ENCODE results near the gene EOMES.

Gene EOMES

DNA sequence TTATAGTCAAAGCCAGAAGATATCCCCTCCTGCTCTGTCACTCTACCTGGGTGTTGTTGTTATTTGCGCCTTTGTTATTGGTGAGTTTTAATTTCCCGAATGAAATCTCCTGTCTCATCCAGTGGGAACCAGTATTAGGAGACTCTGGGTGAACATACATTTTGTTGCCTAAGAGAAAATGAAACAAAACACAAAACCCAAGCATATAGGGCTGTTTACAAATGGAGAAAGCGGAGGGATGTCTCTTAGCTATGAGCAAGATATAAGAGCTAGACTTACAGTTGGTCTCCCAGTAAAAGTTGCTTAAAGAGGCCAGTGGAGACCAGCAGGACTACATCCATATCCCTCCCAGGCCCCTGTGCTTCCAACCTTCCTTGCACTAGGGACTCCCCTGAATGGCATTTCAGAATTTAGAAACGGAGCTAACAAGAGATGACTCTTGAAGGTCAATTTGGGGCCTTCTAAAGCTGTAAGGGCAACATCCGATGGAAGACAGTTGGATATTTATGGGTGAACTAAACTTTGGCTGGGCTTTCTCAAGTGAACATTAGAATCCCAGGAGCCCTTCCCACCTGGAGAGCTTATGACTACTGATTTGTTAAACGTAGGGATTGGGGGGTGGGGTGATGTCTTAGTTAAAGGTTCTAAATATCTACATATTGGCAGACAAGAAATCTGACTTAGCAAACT, 2.7 kb downstream of the EOMES start:
- DNase-seq = no peak

DNA sequence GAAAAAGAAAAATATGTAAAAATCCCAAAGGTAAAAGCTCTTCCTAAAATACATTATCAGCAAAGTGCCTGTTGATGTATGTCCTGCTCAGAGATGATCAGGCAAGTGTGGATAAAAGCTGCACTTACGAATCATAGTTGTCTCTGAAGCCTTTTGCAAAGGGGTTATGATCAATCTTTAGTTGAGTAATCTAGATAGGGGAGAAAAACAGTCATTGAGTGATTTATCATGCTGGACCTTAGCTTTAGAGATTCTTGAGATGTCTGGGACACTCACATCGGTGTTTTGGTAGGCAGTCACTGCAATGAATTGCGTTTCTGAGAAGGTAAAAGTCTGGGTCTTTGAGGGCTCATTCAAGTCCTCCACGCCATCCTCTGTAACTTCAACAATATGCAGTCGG, 3.7 kb downstream of the EOMES start:
- DNase-seq = no peak

DNA sequence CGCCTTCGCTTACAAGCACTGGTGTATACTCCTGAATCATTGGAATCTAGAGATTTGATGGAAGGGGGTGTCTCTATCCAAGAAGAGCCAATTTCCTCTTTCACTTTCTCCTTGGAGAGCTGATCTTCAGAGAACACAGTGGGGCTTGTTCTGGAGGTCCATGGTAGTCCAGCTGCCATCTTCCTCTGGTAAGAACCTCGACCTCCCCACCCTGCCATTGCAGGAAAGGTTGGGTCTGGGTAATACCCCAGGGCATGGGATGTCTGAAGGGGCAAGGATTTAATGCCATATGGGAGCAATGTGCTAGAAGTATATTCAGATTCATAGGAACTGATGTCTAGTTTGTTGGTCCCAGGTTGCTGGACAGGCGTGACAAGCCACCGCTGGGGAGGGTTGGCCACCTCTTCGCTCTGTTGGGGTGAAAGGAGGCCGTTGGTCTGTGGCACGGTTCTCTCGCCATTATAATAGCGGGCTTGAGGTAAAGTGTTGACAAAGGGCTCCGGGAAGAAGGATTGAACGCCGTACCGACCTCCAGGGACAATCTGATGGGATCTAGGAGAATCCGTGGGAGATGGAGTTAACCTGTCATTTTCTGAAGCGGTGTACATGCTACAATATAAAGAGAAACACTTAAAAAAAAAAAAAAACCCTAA, 4.8 kb downstream of the EOMES start:
- DNase-seq = no peak

DNA sequence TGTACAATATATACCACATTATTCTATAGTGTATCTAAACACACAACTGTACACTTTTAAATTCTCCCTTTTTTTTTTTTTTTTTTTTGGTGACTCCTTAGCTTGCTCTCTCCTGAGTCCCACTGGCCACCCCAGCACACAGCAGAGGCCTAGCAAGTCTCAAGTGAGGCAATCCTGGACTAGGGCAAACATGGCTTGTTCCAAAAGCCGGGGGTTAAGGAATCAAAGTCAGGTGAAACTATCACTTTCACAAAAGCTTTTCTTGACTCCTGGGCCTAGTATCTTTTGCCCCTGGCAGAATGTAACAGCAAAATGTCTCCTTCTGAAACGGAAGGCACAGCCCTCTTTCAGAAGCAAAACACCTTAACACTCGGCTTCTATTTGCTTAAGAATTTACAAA, 5.8 kb downstream of the EOMES start:
- no peak for DNase-seq

DNA sequence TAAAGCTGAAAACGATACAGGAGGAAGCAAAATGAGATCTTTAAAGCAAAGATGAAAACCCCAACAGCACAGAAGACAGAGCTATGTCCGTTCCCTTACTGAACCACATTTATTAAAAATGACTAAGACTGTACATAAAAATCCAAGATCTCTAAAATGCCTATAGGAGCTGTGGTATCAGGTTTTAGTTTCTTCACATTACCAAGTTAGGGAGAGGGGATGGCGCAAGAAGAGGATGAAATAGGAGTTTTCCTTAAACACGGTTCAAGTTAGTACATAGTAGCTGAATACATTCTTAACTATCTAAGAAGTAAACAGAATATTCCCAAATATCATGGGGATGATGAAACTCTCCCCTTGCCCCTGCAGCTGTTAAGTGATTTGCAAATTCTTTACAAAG, 6.3 kb downstream of the EOMES start:
- no peak for DNase-seq

DNA sequence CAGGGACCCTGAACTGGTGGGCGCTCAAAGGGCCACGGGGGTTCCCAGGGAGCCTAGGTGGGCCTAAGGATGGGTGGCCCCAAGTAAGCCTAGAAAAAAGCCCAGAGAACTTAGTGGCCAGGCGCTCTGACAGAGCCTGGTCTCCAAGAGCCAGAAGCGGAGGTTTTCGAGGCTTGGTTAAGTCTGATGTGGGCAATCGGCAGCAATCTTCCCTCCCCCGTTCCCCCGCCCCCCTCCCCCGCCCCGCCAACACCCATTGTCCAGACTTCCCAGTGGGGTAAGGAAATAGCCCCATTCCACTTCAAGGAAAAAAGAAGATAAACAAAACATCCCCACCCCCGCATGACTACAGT, 6.7 kb downstream of the EOMES start:
- no peak for DNase-seq

GRCh38 chr3:27714692-27715453, 7.2 kb downstream of the EOMES start:
- no peak for DNase-seq

GRCh38 chr3:27714146-27714526, 8.0 kb downstream of the EOMES start:
- no peak for DNase-seq

DNA sequence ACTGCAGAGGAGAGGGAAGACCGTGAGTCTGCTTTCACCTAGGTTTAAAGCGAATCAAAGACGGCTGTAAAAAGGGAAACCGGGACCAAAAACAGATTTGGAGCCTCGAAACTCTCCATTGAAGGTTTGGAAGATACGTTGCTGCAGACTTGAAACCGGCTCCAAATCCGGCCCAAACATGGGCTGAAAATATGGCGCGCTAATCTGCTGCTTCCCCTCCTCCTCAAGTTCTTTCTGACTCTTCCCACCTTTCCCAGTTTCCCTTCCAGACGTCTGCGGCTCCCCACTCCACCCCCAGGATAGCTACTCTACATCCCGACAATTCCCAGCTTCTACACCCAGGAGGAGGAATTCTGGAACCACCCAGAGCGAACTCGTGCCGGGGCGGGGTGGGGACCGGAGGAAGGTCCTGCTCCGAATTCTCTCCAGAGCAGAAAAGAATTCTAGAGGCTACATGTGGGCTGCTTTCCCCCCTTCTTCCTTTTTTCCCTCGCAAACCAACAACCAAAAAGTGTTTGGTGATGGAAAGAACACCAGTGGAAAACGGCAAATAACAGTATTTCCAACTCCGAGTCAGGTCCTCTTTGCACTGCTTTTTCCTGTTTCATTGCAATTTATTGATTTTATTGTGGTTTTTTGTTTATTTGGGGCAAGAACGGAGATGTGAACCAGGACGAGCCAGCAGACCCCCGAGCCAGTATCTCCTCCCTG, 8.5 kb downstream of the EOMES start:
- no peak for DNase-seq

DNA sequence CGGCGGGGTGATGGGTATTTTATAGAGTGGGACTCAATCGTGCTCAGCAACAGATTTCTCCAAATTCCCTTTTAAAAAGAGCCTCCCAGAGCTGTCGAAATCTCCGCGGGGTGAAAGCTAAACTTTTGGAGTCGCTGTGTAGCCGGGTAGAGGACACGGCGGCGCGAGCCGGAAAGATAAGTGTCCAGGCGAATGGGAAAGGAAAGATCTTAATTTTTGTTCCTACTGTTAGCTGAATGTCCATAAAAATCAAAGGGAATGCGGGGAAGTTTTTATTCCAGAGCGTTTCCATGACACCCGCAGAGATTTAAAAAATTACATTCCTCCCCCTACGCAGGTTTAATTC, 9.1 kb downstream of the EOMES start:
- no peak for DNase-seq

GRCh38 chr3:27712136-27713077, 9.7 kb downstream of the EOMES start:
- DNase-seq = peak; percentile 50

- no peak for DNase-seq
Measured at GRCh38 chr3:27708250-27708649, 13.9 kb downstream of the EOMES start.

- no peak for DNase-seq
Measured at GRCh38 chr3:27699067-27699466, 23.1 kb downstream of the EOMES start.

DNA sequence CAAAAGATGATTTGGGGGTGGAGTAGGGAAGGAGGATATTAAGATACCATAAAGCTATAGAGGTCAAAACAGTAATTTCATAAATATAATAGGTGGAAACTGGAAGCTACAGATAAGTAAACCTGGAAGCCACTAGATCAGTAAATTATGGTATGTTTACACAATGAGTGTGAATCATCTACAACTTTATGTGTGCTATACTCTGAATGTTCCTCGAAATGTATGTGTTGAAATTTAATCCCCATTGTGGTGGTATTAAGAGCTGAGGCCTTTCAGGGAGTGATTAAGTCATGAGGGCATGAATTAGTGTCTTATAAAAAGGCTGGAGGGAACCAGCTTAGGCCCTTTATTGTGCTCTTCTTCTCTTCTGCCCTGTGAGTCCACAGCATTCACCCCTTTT, 25.2 kb downstream of the EOMES start:
- DNase-seq = no peak

DNA sequence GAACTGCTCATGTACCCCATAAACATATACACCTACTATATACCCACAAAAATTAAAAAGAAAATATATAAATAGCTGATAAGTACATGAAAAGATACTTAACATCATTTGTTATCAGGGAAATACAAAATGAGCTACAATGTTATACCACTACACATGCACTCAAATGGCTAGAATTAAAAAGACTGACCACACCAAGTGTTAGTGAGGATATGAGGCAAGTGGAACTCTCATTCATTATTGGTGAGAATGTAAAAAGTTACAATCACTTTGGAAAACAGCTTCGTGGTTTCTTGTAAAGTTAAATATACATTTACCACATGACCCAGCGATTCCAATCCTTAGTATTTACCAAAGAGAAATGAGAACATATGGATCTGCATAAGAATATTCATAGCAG, 26.5 kb downstream of the EOMES start:
- DNase-seq = no peak

DNA sequence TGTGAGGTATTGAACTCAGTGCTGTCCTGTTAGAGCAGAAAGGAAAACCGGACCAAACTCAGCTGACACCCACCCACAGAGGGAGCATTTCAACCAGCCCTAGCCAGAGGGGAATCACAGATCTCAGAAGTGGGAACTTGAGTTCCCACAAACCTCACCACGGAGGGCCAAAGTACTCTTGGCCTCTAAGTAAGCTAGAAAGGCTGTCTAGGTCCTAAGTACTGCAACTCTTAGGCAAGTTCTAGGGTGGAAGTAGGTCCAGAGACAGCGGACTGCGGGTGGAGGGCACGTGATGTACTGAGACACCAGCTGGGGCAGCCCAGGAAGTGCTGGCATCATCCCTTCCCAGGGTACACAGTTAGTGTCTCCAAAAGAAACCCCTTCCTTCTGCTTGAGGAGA, 34.1 kb downstream of the EOMES start:
- DNase-seq = no peak

DNA sequence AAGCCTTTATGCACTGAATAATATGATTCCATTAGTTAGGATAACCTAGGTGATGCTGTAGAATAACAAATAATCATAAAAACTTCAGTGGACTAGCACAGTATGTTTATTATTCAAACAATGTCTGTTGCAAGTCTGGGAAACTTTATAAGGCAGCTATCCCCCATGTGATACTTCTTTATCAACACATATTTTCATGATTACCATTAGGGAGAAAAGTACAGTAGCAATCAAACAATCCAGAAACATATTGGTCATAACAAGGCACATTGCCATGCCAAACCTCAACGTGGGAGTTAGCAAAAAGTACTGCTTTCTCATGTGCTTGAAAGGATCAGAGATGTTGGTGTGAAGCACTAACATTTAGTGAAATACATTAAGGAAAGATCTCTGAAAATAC, 35.5 kb downstream of the EOMES start:
- DNase-seq = no peak

GRCh38 chr3:27685474-27685873, 36.6 kb downstream of the EOMES start:
- DNase-seq = no peak

DNA sequence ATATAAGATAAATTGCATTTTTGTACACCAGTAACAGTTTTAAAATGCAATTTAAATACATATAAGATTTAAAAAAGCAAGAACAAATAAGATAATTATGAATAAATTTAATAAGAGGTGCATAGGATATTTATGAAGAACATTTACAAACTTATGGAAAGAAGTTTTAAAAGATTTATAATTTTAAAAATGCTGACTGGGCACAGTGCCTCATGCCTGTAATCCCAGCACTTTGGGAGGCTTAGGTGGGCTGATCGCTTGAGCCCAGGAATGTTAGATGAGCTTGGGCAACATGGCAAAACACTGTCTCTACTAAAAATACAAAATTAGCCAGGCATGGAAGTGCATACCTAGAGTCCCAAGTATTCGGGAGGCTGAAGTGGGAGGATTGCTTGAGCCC, 37.8 kb downstream of the EOMES start:
- no peak for DNase-seq

GRCh38 chr3:27681249-27681748, 40.8 kb downstream of the EOMES start:
- peak; percentile 42 for DNase-seq

DNA sequence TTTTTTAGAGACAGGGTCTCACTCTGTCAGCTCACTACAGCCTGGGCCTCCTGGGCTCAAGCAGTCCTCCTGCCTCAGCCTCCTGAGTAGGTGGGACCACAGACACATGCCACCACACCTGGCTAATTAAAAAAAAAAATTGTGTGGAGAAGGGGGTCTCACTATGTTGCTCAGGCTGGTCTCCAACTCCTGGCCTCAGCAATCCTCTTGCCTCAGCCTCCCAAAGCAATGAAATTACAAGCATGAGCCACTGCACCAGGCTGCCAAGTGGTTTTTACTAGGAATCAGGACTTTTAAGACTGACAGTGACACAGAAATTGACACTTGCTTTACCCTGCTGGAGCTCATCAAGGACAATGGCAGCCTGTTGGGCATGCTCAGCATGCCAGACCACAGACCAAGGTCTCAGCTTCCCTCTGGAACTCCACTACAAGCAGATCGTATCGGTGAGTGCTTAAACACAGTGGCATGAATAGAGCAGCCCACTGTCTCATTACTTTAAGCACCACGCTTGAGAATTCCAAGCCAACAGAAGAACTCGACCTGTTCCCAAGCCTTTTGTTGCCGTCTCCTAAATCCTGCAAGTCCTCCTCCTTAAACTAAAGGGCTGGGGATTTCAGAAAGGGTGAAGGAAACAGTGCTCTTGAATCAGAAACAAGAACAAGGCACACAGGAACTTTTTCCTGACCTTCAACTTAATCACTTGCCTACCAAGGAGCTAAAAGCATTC, 41.4 kb downstream of the EOMES start:
- no peak for DNase-seq

- no peak for DNase-seq
Measured at GRCh38 chr3:27679691-27680090, 42.4 kb downstream of the EOMES start.

All from KG1 (cell line).